HepG2 (cell line): ENCODE results near the gene POLR2J3. TPM values are rescaled to one million over a fixed set of nuclear protein-coding genes. Genes with fewer than 3 reads are reported as not detected.
"Not testable (repeated sequence)": the region's sequence is repeated elsewhere in the genome, so short reads cannot be mapped to it uniquely, and the experiment has no call there.

Experiments used
- ATAC-seq: fragments of 200-7000 bp; cut with Tn5 transposase; 3 replicates; pipeline ENCODE4 v1.9.1; 2020; ENCODE audit warnings: mild to moderate bottlenecking, moderate library complexity
- BruUV-seq: library from RNA; stranded (reverse); fragments of 400-500 nt; replicated peaks from 2 replicates; lab custom pipeline; 2021; lab: Mats Ljungman, UMichigan
- CTCF ChIA-PET: fragments of 300-600 bp; formaldehyde crosslinking; extraction: SDS; loops from one replicate; lab custom pipeline; 2021; ENCODE audit warnings: low total read pairs, inconsistent platforms, low intra/inter-chr PET ratio; lab: Yijun Ruan, JAX
- POLR2A ChIA-PET: fragments of 350-600 bp; sonication (Branson Sonifier 250); formaldehyde crosslinking; loops from one replicate; lab custom pipeline; 2020; ENCODE audit warnings: antibody characterized with exemption, inconsistent platforms; lab: Yijun Ruan, JAX
- DNase-seq: peaks from one replicate; pipeline ENCODE4 v3.0.0-alpha.2; 2015; ENCODE audit warnings: low spot score
- FAIRE-seq: peaks from 3 replicates; lab custom pipeline; 2011; peaks lifted over from hg19 to GRCh38; lab: Jason Lieb, UNC
- H2AFZ ChIP-seq: one replicate; pipeline ENCODE4 v1.6.1; 2011; ENCODE audit warnings: low read length, inconsistent platforms
- H3K27ac ChIP-seq: fragments of 300-600 bp; 3 replicates; pipeline ENCODE4 v1.8.0; 2011; ENCODE audit warnings: mixed run types, mild to moderate bottlenecking, mixed read lengths, low read length, inconsistent platforms; ENCODE audit not compliant: insufficient read depth; ENCODE audit errors: extremely low read length
- H3K27me3 ChIP-seq, 2 experiments: fragments of 200-600 bp in 1 of 2; 2 replicates in 1 of 2; 3 replicates in 1 of 2; pipeline versions ENCODE4 v1.6.0 to v1.8.0; 2011; ENCODE audit warnings: low read length in 2 of 2, mild to moderate bottlenecking in 2 of 2, moderate library complexity in 2 of 2, inconsistent platforms in 1 of 2; ENCODE audit not compliant: insufficient read depth in 2 of 2, control insufficient read depth in 1 of 2
- H3K36me3 ChIP-seq, 2 experiments: fragments of 200-600 bp in 1 of 2; replicated peaks in 1 of 2; 2 replicates in 1 of 2; 3 replicates in 1 of 2; pipeline versions ENCODE4 v1.5.1 to v1.8.0; 2011; ENCODE audit warnings: low read length in 2 of 2, inconsistent platforms in 1 of 2; ENCODE audit not compliant: insufficient read depth in 2 of 2, control insufficient read depth in 1 of 2
- H3K4me1 ChIP-seq: 2 replicates; pipeline ENCODE4 v1.5.1; 2012; ENCODE audit warnings: low read length, inconsistent platforms; ENCODE audit not compliant: insufficient read depth
- H3K4me2 ChIP-seq: 2 replicates; pipeline ENCODE4 v1.6.0; 2011; ENCODE audit warnings: low read depth, low read length, inconsistent platforms
- H3K4me3 ChIP-seq, 3 experiments: fragments of 200-600 bp in 1 of 3; sonication (generic), shearing (Covaris generic) in 1 of 3; replicated peaks in 1 of 3; 2 replicates each; pipeline ENCODE4 v1.5.1; 2011 to 2016; ENCODE audit warnings: low read length in 3 of 3, inconsistent platforms in 2 of 3, low read depth in 2 of 3, mild to moderate bottlenecking in 2 of 3, control low read depth in 1 of 3, mixed read lengths in 1 of 3; ENCODE audit not compliant: insufficient read depth in 1 of 3
- H3K79me2 ChIP-seq: one replicate; pipeline ENCODE4 v1.6.1; 2011; ENCODE audit warnings: low read length, inconsistent platforms; ENCODE audit not compliant: insufficient read depth
- H3K9ac ChIP-seq: 2 replicates; pipeline ENCODE4 v1.6.0; 2011; ENCODE audit warnings: mild to moderate bottlenecking, low read depth, low read length, inconsistent platforms; ENCODE audit not compliant: insufficient read depth
- H3K9me3 ChIP-seq: 2 replicates; pipeline ENCODE4 v1.5.1; 2012; ENCODE audit warnings: mild to moderate bottlenecking, low read length
- H4K20me1 ChIP-seq: 2 replicates; pipeline ENCODE4 v1.6.0; 2011; ENCODE audit warnings: inconsistent platforms, mild to moderate bottlenecking, low read length, moderate library complexity; ENCODE audit not compliant: insufficient read depth
- WGBS: methylation state at CpG from one replicate; pipeline ENCODE4 v1.1.6; 2017; ENCODE audit warnings: low lambda C conversion rate; 5-methylcytosine and 5-hydroxymethylcytosine counted together
- in situ Hi-C: cut with HindIII; loops from 2 replicates; pipeline ENCODE4 v1.10.0; 2017; ENCODE audit warnings: low pct_unique_long_range_greater_than_20kb; ENCODE audit not compliant: extremely low pct_ligation_motif_present
- intact Hi-C: fragments of 100-400 bp; cut with micrococcal nuclease; formaldehyde crosslinking; loops from one replicate; pipeline ENCODE4 v1.10.0; 2022; ENCODE audit not compliant: unreplicated experiment
- polyA plus RNA-seq, 8 experiments: library from polyadenylated mRNA; depleted of rRNA in 3 of 8; stranded (reverse) in 7 of 8; unstranded in 1 of 8; fragments of >200 nt; fragmentation: Illumina TruSeq in 4 of 8; extraction: Trizol in 4 of 8; gene quantifications; 2 replicates each; pipeline versions ENCODE4 v1.2.1 to v1.2.3, GENCODE V29; 2011 to 2016; ENCODE audit warnings: low read depth in 4 of 8, missing spikeins in 1 of 8, mixed read lengths in 1 of 8; ENCODE audit not compliant: insufficient read depth in 1 of 8
- total RNA-seq, 5 experiments: library from RNA; depleted of rRNA; stranded (reverse); fragments of >200 nt; fragmentation: Illumina TruSeq; extraction: Trizol; gene quantifications; 2 replicates each; pipeline ENCODE4 v1.2.3, GENCODE V29; 2016; ENCODE audit warnings: low read depth in 1 of 5

POLR2J3 gene
- total and polyA plus RNA-seq, 2 of the 13 experiments (the other 11 are each of a cell fraction or from before 2014, with no cell fraction given) = 28.0 to 36.5 TPM

- H2AFZ ChIP-seq, intact Hi-C loops, H3K9ac ChIP-seq, POLR2A ChIA-PET, in situ Hi-C loops, H3K27ac ChIP-seq, H3K79me2 ChIP-seq, H3K9me3 ChIP-seq, H3K4me3 ChIP-seq, H3K27me3 ChIP-seq, FAIRE-seq, H3K4me1 ChIP-seq, BruUV-seq, CTCF ChIA-PET, ATAC-seq, DNase-seq, H3K36me3 ChIP-seq, H4K20me1 ChIP-seq, H3K4me2 ChIP-seq: not testable (repeated sequence)
- WGBS = no CpG with 5 or more reads among the region's 5 CpGs
Measured at GRCh38 chr7:102581722-102582121, 9.3 kb upstream of the POLR2J3 start.

DNA sequence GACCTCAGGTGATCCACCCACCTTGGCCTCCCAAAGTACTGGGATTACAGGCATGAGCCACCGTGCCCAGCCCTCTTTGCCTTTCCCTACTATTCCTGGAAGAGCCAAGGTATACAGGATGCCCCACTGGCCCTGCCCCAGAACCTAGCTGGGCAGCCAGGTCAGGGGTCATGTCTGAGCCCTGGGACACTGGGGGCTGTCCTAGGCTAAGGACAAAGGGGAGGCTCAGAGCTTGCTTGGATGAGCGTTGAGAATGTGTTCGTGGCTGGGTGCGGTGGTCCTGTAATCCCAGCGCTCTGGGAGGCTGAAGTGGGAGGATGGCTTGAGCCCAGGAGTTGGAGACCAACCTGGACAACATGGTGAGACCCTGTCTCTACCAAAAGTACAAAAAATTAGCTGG is 6.1 kb upstream of the POLR2J3 start:
- H3K9me3 ChIP-seq, ATAC-seq, H3K27me3 ChIP-seq, H3K79me2 ChIP-seq, H3K9ac ChIP-seq, BruUV-seq, H4K20me1 ChIP-seq, H3K4me2 ChIP-seq, H2AFZ ChIP-seq, H3K36me3 ChIP-seq, CTCF ChIA-PET, H3K27ac ChIP-seq, H3K4me3 ChIP-seq, H3K4me1 ChIP-seq, DNase-seq, in situ Hi-C loops, POLR2A ChIA-PET, FAIRE-seq, intact Hi-C loops: not testable (repeated sequence)
- 43% methylated on average over 5 of the region's 5 CpGs for WGBS

DNA sequence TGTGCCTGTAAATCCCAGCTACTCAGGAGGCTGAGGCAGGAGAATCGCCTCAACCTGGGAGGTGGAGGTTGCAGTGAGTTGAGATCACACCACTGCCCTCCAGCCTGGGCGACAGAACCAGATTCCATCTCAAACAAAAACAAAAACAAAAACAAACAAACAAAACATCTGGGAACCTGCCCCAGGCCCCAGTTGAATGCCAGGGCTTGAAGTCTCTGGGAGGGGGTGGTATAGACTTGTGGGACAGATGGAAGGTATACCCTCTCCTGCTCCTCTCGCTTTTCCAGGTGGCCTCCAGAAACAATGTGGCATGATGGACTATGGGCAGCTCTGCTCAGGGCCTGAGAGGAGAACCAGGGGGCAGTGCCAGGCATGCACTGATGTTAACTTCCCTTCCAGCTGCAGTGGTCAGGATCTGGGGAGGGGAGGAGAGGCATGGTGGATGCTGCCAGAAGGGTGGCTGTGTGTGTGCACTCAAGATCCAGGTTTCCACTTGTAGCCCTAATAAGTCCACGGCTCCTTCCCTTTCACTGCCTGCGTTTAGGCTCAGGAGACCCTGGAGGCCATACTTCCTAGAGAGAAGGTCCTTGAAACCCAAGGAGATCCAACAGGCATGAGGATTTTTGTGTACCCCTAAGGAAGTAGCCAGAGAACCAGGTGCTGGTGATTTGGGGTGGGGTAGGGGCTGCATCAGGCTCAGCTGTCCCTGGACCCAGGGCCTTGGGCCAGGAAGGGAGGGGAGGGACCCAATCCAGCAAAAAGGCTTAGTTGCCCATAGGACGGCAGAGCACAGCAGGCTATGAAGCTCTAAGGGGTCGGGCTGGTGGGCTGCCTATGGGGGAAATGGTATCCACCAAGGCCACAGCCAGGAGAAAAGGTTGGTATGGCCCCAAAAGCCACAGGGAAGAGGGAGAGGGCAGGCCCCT is 5.2 kb upstream of the POLR2J3 start:
- H3K27ac ChIP-seq, FAIRE-seq, CTCF ChIA-PET, H4K20me1 ChIP-seq, intact Hi-C loops, in situ Hi-C loops, POLR2A ChIA-PET, H3K9me3 ChIP-seq, H3K4me2 ChIP-seq, H3K27me3 ChIP-seq, ATAC-seq, H3K9ac ChIP-seq, H3K4me1 ChIP-seq, DNase-seq, BruUV-seq, H3K36me3 ChIP-seq, H2AFZ ChIP-seq, H3K4me3 ChIP-seq, H3K79me2 ChIP-seq: not testable (repeated sequence)
- 42% methylated on average over 7 of the region's 7 CpGs for WGBS

- H3K9ac ChIP-seq, H3K9me3 ChIP-seq, H3K79me2 ChIP-seq, H4K20me1 ChIP-seq, H3K4me2 ChIP-seq, in situ Hi-C loops, BruUV-seq, H3K4me3 ChIP-seq, FAIRE-seq, intact Hi-C loops, POLR2A ChIA-PET, H2AFZ ChIP-seq, DNase-seq, H3K4me1 ChIP-seq, ATAC-seq, CTCF ChIA-PET, H3K27ac ChIP-seq, H3K27me3 ChIP-seq, H3K36me3 ChIP-seq: not testable (repeated sequence)
- no CpG with 5 or more reads among the region's 3 CpGs for WGBS
Measured at GRCh38 chr7:102576363-102576762, 4.0 kb upstream of the POLR2J3 start.
